MCF 10A (cell line): ENCODE measurements around the gene UNC50. TPM values are rescaled to one million over a fixed set of nuclear protein-coding genes. Genes with fewer than 3 reads are reported as not detected.

Experiments
- BruUV-seq: library from RNA; stranded (reverse); fragments of 400-500 nt; replicated peaks from 2 replicates; lab custom pipeline; 2021; lab: Mats Ljungman, UMichigan
- CTCF ChIA-PET: fragments of 300-600 bp; sonication (Branson Sonifier 250); formaldehyde crosslinking; extraction: SDS; loops from one replicate; lab custom pipeline; 2021; ENCODE audit warnings: antibody characterized with exemption, inconsistent platforms; lab: Yijun Ruan, JAX
- POLR2A ChIA-PET: fragments of 300-600, 350-650 bp; sonication (Branson Sonifier 250); formaldehyde crosslinking; extraction: SDS; loops from one replicate; lab custom pipeline; 2020; ENCODE audit warnings: antibody characterized with exemption, inconsistent platforms; lab: Yijun Ruan, JAX
- DNase-seq: peaks from one replicate; pipeline ENCODE4 v3.0.0-alpha.2; 2018; ENCODE audit not compliant: unreplicated experiment
- H3K27ac Mint-ChIP-seq: one replicate; pipeline ENCODE4 v1.8.0; 2022; ENCODE audit warnings: mild to moderate bottlenecking, low read depth, mixed read lengths; ENCODE audit not compliant: unreplicated experiment
- H3K27me3 Mint-ChIP-seq: one replicate; pipeline ENCODE4 v1.8.0; 2022; ENCODE audit warnings: mixed read lengths; ENCODE audit not compliant: insufficient read depth, unreplicated experiment
- H3K36me3 Mint-ChIP-seq: one replicate; pipeline ENCODE4 v1.8.0; 2022; ENCODE audit warnings: mild to moderate bottlenecking, moderate library complexity, mixed read lengths; ENCODE audit not compliant: insufficient read depth, unreplicated experiment
- H3K4me1 Mint-ChIP-seq: one replicate; pipeline ENCODE4 v1.8.0; 2022; ENCODE audit warnings: mixed read lengths; ENCODE audit not compliant: insufficient read depth, unreplicated experiment
- H3K4me3 Mint-ChIP-seq: one replicate; pipeline ENCODE4 v1.8.0; 2022; ENCODE audit warnings: mild to moderate bottlenecking, moderate library complexity, mixed read lengths; ENCODE audit not compliant: unreplicated experiment
- H3K9me3 Mint-ChIP-seq: one replicate; pipeline ENCODE4 v1.8.0; 2022; ENCODE audit warnings: mixed read lengths; ENCODE audit not compliant: unreplicated experiment
- CTCF ChIP-seq: fragments of 200-600 bp; IDR thresholded peaks from one replicate; pipeline ENCODE4 v1.8.0; 2022; ENCODE audit warnings: antibody characterized with exemption, mild to moderate bottlenecking; ENCODE audit not compliant: unreplicated experiment
- intact Hi-C: fragments of 100-400 bp; cut with micrococcal nuclease; formaldehyde crosslinking; loops from 2 replicates; pipeline ENCODE4 v1.14.1; 2022
- total RNA-seq: library from RNA; stranded (reverse); gene quantifications from 2 replicates; pipeline ENCODE4 v1.2.3, GENCODE V29; 2022

UNC50 gene
- total RNA-seq, 1 experiment from 2014 or later: 36.9 TPM

GRCh38 chr2:98585386-98585785, 23.0 kb upstream of the UNC50 start:
- intact Hi-C loops: no loop called here
- peaks cover 6% of the 10 kb centered on the region for H3K36me3 Mint-ChIP-seq
- no TSS peak for BruUV-seq
- no peaks in the 10 kb centered on the region for H3K27me3 Mint-ChIP-seq
- ChIA-PET CTCF (interaction anchor here (0.6 to 1.5 kb wide), 3 partner anchors 17 to 754 kb away, joined by 3 to 7 read pairs (median 4); no protein-coding TSS in a partner anchor), POLR2A (no interaction called here)
- H3K4me1 Mint-ChIP-seq: no peaks in the 10 kb centered on the region
- DNase-seq: no peak
- H3K4me3 Mint-ChIP-seq: no peak overlapping the region
- no peak overlapping the region for H3K27ac Mint-ChIP-seq
- H3K9me3 Mint-ChIP-seq: no peaks in the 10 kb centered on the region
- TF ChIP-seq CTCF: no peak

DNA sequence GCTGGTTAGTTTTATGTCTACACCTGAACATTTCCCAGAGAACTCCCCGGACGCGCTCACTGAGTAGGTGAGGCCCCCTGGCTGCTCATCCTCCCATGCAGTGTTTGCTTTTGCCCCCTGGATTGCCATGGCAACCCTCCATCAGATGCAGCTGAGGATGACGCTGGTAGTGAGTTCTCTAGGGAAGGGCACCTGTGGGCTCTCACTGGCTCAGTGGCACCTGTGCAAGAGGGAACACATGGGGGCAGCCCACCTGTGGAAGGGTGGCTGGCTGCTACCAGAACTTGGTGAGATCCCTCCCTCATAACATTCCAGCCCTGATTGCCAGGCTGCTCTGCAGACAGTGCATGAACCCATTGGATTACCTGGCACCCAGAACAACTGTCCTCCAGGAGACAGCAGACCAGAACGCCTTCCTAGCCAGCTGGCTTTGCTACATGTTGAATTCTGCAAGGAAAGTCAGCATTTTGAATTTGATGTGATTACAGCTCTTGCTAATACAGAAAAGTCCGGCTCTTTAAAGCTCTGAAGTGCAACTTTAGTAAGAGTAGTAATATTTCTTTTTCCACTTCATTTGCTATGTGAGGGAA, 21.7 kb upstream of the UNC50 start:
- Mint-ChIP-seq H3K27me3 (no peaks in the 10 kb centered on the region), H3K9me3 (no peaks in the 10 kb centered on the region), H3K4me1 (no peaks in the 10 kb centered on the region), H3K4me3 (no peak overlapping the region), H3K36me3 (peaks cover 6% of the 10 kb centered on the region), H3K27ac (no peak overlapping the region)
- POLR2A ChIA-PET: no interaction called here
- intact Hi-C loops: no loop called here
- no peak for DNase-seq
- CTCF ChIA-PET: interaction anchor here (0.6 to 1.5 kb wide), 2 partner anchors 18 to 173 kb away, joined by 3 to 4 read pairs; no protein-coding TSS in a partner anchor
- no TSS peak for BruUV-seq
- TF ChIP-seq CTCF: no peak

DNA sequence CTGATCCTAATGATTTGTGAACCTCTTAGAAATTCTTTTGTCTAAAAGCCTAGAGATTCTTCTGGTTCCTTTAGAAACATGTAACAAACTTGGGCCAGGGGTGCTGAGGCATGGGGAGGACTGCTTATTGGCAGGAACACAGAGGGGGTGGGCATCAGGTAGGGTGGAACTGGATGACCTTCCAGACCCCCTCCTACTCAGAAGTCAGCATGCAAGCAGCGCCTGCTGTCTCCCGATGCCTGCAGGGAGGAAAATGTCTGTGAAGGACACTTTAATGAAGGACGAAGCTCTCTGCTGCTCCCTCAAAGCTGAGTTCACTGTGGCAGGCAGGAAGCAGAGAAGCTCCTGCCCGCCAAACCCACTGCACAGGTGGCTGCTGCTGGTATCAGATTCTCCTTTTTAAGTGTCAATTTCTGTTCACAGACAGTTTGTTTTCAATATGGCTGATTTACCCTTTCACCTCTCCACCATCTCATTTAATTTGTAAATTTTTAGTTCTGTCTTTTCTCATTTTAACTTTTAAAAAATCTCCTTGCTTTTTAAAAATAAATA, 19.4 kb upstream of the UNC50 start:
- H3K36me3 Mint-ChIP-seq: peaks cover 13% of the 10 kb centered on the region
- H3K4me1 Mint-ChIP-seq: no peaks in the 10 kb centered on the region
- H3K4me3 Mint-ChIP-seq: no peak overlapping the region
- ChIA-PET CTCF (interaction anchor here (0.6 to 0.7 kb wide), 2 partner anchors 144 to 176 kb away, joined by 3 to 4 read pairs; partner anchors contain the start of gene INPP4A), POLR2A (no interaction called here)
- H3K27ac Mint-ChIP-seq: no peak overlapping the region
- BruUV-seq: no TSS peak
- no peaks in the 10 kb centered on the region for H3K9me3 Mint-ChIP-seq
- no peak for DNase-seq
- TF ChIP-seq CTCF: no peak
- no peaks in the 10 kb centered on the region for H3K27me3 Mint-ChIP-seq
- intact Hi-C loops: no loop called here

- Mint-ChIP-seq H3K27ac (no peak overlapping the region), H3K9me3 (no peaks in the 10 kb centered on the region), H3K27me3 (no peaks in the 10 kb centered on the region), H3K36me3 (peaks cover 15% of the 10 kb centered on the region), H3K4me3 (no peak overlapping the region), H3K4me1 (no peaks in the 10 kb centered on the region)
- no TSS peak for BruUV-seq
- ChIA-PET CTCF (interaction anchor here (0.6 to 0.7 kb wide), 2 partner anchors 145 to 176 kb away, joined by 3 to 4 read pairs; partner anchors contain the start of gene INPP4A), POLR2A (no interaction called here)
- no peak for TF ChIP-seq CTCF
- intact Hi-C loops: no loop called here
- DNase-seq: no peak
Measured at GRCh38 chr2:98589489-98589888, 18.9 kb upstream of the UNC50 start.
